Hepatocyte (in vitro differentiated cells): ENCODE results near the gene KRT38. TPM values are rescaled to one million over a fixed set of nuclear protein-coding genes. Genes with fewer than 3 reads are reported as not detected.

Source experiments
- DNase-seq: peaks from one replicate; pipeline ENCODE4 v3.0.0-alpha.2; 2016; ENCODE audit warnings: low spot score
- H2AFZ ChIP-seq: fragments of 200-600 bp; sonication (generic); 2 replicates; pipeline ENCODE4 v1.6.0; 2016; ENCODE audit warnings: antibody characterized with exemption, mild to moderate bottlenecking
- H3K27ac ChIP-seq: fragments of 200-600 bp; sonication (generic); 2 replicates; pipeline ENCODE4 v1.5.1; 2016; ENCODE audit warnings: mild to moderate bottlenecking
- H3K27me3 ChIP-seq: fragments of 200-600 bp; sonication (generic); 2 replicates; pipeline ENCODE4 v1.6.1; 2016
- H3K36me3 ChIP-seq: fragments of 200-600 bp; sonication (generic); replicated peaks from 2 replicates; pipeline ENCODE4 v1.5.1; 2016; ENCODE audit warnings: low read depth; ENCODE audit not compliant: insufficient read depth
- H3K4me1 ChIP-seq: fragments of 200-600 bp; sonication (generic); 2 replicates; pipeline ENCODE4 v1.5.1; 2016; ENCODE audit warnings: mild to moderate bottlenecking, moderate library complexity; ENCODE audit not compliant: insufficient read depth
- H3K4me2 ChIP-seq: fragments of 200-600 bp; sonication (generic); 2 replicates; pipeline ENCODE4 v1.6.0; 2016
- H3K4me3 ChIP-seq: fragments of 200-600 bp; sonication (generic); 2 replicates; pipeline ENCODE4 v1.5.1; 2016; ENCODE audit warnings: mild to moderate bottlenecking
- H3K79me2 ChIP-seq: fragments of 200-600 bp; sonication (generic); 2 replicates; pipeline ENCODE4 v1.6.0; 2017; ENCODE audit warnings: mild to moderate bottlenecking
- H3K9me2 ChIP-seq: fragments of 200-600 bp; sonication (generic); replicated peaks from 2 replicates; pipeline ENCODE4 v1.6.0; 2017; ENCODE audit warnings: mild to moderate bottlenecking; ENCODE audit not compliant: insufficient read depth
- H3K9me3 ChIP-seq: fragments of 200-600 bp; sonication (generic); 2 replicates; pipeline ENCODE4 v1.5.1; 2016; ENCODE audit warnings: low read depth, mild to moderate bottlenecking
- H4K20me1 ChIP-seq: fragments of 200-600 bp; sonication (generic); 2 replicates; pipeline ENCODE4 v1.6.0; 2016; ENCODE audit warnings: mild to moderate bottlenecking; ENCODE audit not compliant: insufficient read depth, poor library complexity, severe bottlenecking
- CTCF ChIP-seq: fragments of 200-600 bp; sonication (generic); IDR thresholded peaks from 2 replicates; pipeline ENCODE4 v1.5.1; 2016; ENCODE audit warnings: antibody characterized with exemption, mild to moderate bottlenecking; ENCODE audit not compliant: poor library complexity
- EZH2 ChIP-seq: fragments of 200-600 bp; sonication (generic); IDR thresholded peaks from 2 replicates; pipeline ENCODE4 v1.6.1; 2016; ENCODE audit warnings: antibody characterized with exemption, mild to moderate bottlenecking, borderline replicate concordance
- EZH2phosphoT487 ChIP-seq: fragments of 200-600 bp; sonication (generic); IDR thresholded peaks from one replicate; pipeline ENCODE4 v1.6.1; 2018; ENCODE audit warnings: antibody characterized with exemption, mild to moderate bottlenecking, low read depth, moderate library complexity; ENCODE audit not compliant: unreplicated experiment, severe bottlenecking
- WGBS: methylation state at CpG from one replicate; pipeline ENCODE4 v1.1.6; 2016; ENCODE audit warnings: low lambda C conversion rate; ENCODE audit errors: missing lambda C conversion rate; 5-methylcytosine and 5-hydroxymethylcytosine counted together
- polyA plus RNA-seq: library from polyadenylated mRNA; unstranded; fragments of >200 nt; fragmentation: Nextera tagmentation; extraction: Ambion mirVana; gene quantifications from 2 replicates; pipeline ENCODE4 v1.2.1, GENCODE V29; 2016
- total RNA-seq: library from RNA; depleted of rRNA; stranded (reverse); fragments of >200 nt; gene quantifications from 2 replicates; pipeline ENCODE4 v1.2.3, GENCODE V29; 2014

The KRT38 gene
- total and polyA plus RNA-seq, 2 experiments from 2014 or later: not detected

GRCh38 chr17:41481036-41481435 is 40.3 kb upstream of the KRT38 start, which contains the start of gene KRT35:
Gene KRT35, minus strand, starts transcription at chr17:41481151. Its CDS starts 54 bp downstream, at chr17:41481097.
- Histone ChIP-seq H3K9me2 (no peaks in the 10 kb centered on the region), H4K20me1 (no peaks in the 10 kb centered on the region), H3K27ac (no peak within 1 kb of the TSS), H3K4me1 (peaks cover 8% of the 10 kb centered on the region), H3K36me3 (no peaks in the 10 kb centered on the region), H3K27me3 (no peaks in the 10 kb centered on the region), H3K4me2 (no peak within 1 kb of the TSS), H3K79me2 (no peaks in the 10 kb centered on the region), H3K9me3 (no peaks in the 10 kb centered on the region), H2AFZ (no peak within 1 kb of the TSS), H3K4me3 (no peak within 1 kb of the TSS)
- no peak for DNase-seq
- WGBS: 95% methylated on average over 2 of the region's 2 CpGs
- TF ChIP-seq EZH2phosphoT487: no peak
- TF ChIP-seq EZH2: no peak
- no peak for TF ChIP-seq CTCF

- peaks cover 8% of the 10 kb centered on the region for H3K4me1 ChIP-seq
- H3K9me2 ChIP-seq: no peaks in the 10 kb centered on the region
- no peaks in the 10 kb centered on the region for H3K27me3 ChIP-seq
- no peak for DNase-seq
- no peak overlapping the region for H3K27ac ChIP-seq
- 95% methylated on average over 9 of the region's 10 CpGs for WGBS
- no peak overlapping the region for H3K4me3 ChIP-seq
- H3K36me3 ChIP-seq: no peaks in the 10 kb centered on the region
- TF ChIP-seq EZH2 (no peak), EZH2phosphoT487 (no peak), CTCF (no peak)
- H3K4me2 ChIP-seq: no peak overlapping the region
- no peaks in the 10 kb centered on the region for H3K79me2 ChIP-seq
- H2AFZ ChIP-seq: no peak overlapping the region
- H3K9me3 ChIP-seq: no peaks in the 10 kb centered on the region
- H4K20me1 ChIP-seq: no peaks in the 10 kb centered on the region
Observed at GRCh38 chr17:41480581-41480980, 39.8 kb upstream of the KRT38 start.

- Histone ChIP-seq H2AFZ (no peak overlapping the region), H3K4me3 (no peak overlapping the region), H3K4me1 (peaks cover 8% of the 10 kb centered on the region), H4K20me1 (no peaks in the 10 kb centered on the region), H3K9me2 (no peaks in the 10 kb centered on the region), H3K27me3 (no peaks in the 10 kb centered on the region), H3K27ac (no peak overlapping the region), H3K36me3 (no peaks in the 10 kb centered on the region), H3K4me2 (no peak overlapping the region), H3K9me3 (no peaks in the 10 kb centered on the region), H3K79me2 (no peaks in the 10 kb centered on the region)
- WGBS: 44% methylated on average over 2 of the region's 2 CpGs
- TF ChIP-seq CTCF (no peak), EZH2phosphoT487 (no peak), EZH2 (no peak)
- DNase-seq: no peak
Observed at GRCh38 chr17:41480136-41480535, 39.4 kb upstream of the KRT38 start.

DNA sequence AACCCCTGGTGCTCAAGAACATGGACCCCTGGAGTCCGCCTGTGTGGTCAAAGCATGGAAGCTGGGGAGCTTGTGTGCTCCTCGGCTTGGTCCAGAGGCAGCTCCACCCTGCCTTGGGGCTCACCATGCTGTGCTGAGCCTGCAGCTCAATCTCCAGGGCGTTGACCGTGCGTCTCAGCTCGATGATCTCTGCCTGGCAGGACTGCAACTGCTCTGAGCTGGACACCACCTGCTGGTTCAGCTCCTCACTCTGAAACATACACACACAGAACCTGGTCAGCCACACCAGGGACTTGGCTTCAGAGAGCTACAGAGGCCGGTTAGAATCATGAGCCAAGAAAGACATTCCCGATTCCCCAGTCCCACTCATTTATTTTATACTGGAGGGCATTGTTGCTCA is 37.5 kb upstream of the KRT38 start:
- H3K9me3 ChIP-seq: no peaks in the 10 kb centered on the region
- no peak overlapping the region for H2AFZ ChIP-seq
- no peak overlapping the region for H3K27ac ChIP-seq
- H4K20me1 ChIP-seq: no peaks in the 10 kb centered on the region
- WGBS: 91% methylated on average over 8 of the region's 8 CpGs
- no peak for TF ChIP-seq EZH2
- no peaks in the 10 kb centered on the region for H3K79me2 ChIP-seq
- no peaks in the 10 kb centered on the region for H3K4me1 ChIP-seq
- no peak for DNase-seq
- H3K27me3 ChIP-seq: no peaks in the 10 kb centered on the region
- H3K4me2 ChIP-seq: no peak overlapping the region
- no peaks in the 10 kb centered on the region for H3K36me3 ChIP-seq
- no peak overlapping the region for H3K4me3 ChIP-seq
- no peaks in the 10 kb centered on the region for H3K9me2 ChIP-seq
